H9 (cell line): Measurements from ENCODE around the gene COL19A1. TPM values are rescaled to one million over a fixed set of nuclear protein-coding genes. Genes with fewer than 3 reads are reported as not detected.

Experiments
- DNase-seq: peaks from one replicate; pipeline ENCODE4 v3.0.0-alpha.2; 2017
- H2AFZ ChIP-seq: one replicate; pipeline ENCODE4 v1.6.1; 2013; ENCODE audit warnings: mild to moderate bottlenecking, low read length, control low read depth, moderate library complexity
- H2AK5ac ChIP-seq: 2 replicates; pipeline ENCODE4 v1.6.1; 2013; ENCODE audit warnings: low read length, control low read depth, mixed read lengths; ENCODE audit not compliant: insufficient read length
- H2BK120ac ChIP-seq: one replicate; pipeline ENCODE4 v1.6.1; 2013; ENCODE audit warnings: low read depth, mild to moderate bottlenecking, low read length, control low read depth, inconsistent platforms; ENCODE audit not compliant: poor library complexity, severe bottlenecking
- H2BK12ac ChIP-seq: 2 replicates; pipeline ENCODE4 v1.6.1; 2013; ENCODE audit warnings: low read length, control low read depth, mixed read lengths, low read depth; ENCODE audit not compliant: insufficient read length
- H2BK15ac ChIP-seq: 2 replicates; pipeline ENCODE4 v1.6.1; 2013; ENCODE audit warnings: low read depth, low read length, control low read depth
- H2BK20ac ChIP-seq: one replicate; pipeline ENCODE4 v1.6.1; 2013; ENCODE audit warnings: low read depth, mild to moderate bottlenecking, low read length, control low read depth, inconsistent platforms; ENCODE audit not compliant: poor library complexity, severe bottlenecking
- H2BK5ac ChIP-seq: 2 replicates; pipeline ENCODE4 v1.6.1; 2013; ENCODE audit warnings: low read length, control low read depth, mixed read lengths; ENCODE audit not compliant: insufficient read length
- H3K14ac ChIP-seq: 2 replicates; pipeline ENCODE4 v1.6.1; 2013; ENCODE audit warnings: low read length, control low read depth; ENCODE audit not compliant: insufficient read depth
- H3K18ac ChIP-seq: 2 replicates; pipeline ENCODE4 v1.6.1; 2013; ENCODE audit warnings: low read depth, mild to moderate bottlenecking, mixed read lengths, low read length, control low read depth; ENCODE audit not compliant: insufficient read length
- H3K23ac ChIP-seq: 2 replicates; pipeline ENCODE4 v1.6.1; 2013; ENCODE audit warnings: low read length, control low read depth, mixed read lengths, low read depth; ENCODE audit not compliant: insufficient read length
- H3K23me2 ChIP-seq: 2 replicates; pipeline ENCODE4 v1.6.1; 2013; ENCODE audit warnings: low read depth, mild to moderate bottlenecking, mixed read lengths, low read length, control low read depth; ENCODE audit not compliant: insufficient read length, poor library complexity, severe bottlenecking
- H3K27ac ChIP-seq: 2 replicates; pipeline ENCODE4 v1.5.1; 2013; ENCODE audit warnings: low read length, control low read depth, mixed read lengths, low read depth; ENCODE audit not compliant: insufficient read length
- H3K27me3 ChIP-seq: 2 replicates; pipeline ENCODE4 v1.6.1; 2013; ENCODE audit warnings: low read length, control low read depth, inconsistent platforms; ENCODE audit not compliant: insufficient read depth
- H3K4ac ChIP-seq: 2 replicates; pipeline ENCODE4 v1.6.1; 2013; ENCODE audit warnings: low read depth, mild to moderate bottlenecking, control low read depth, inconsistent platforms, low read length, moderate library complexity
- H3K4me1 ChIP-seq: 2 replicates; pipeline ENCODE4 v1.6.1; 2013; ENCODE audit warnings: low read length, control low read depth, inconsistent platforms; ENCODE audit not compliant: insufficient read depth
- H3K4me2 ChIP-seq: 2 replicates; pipeline ENCODE4 v1.6.1; 2013; ENCODE audit warnings: low read length, control low read depth, mixed read lengths; ENCODE audit not compliant: insufficient read length, insufficient read depth
- H3K56ac ChIP-seq: 2 replicates; pipeline ENCODE4 v1.6.1; 2013; ENCODE audit warnings: low read depth, mild to moderate bottlenecking, mixed read lengths, low read length, control low read depth; ENCODE audit not compliant: insufficient read length
- H3K79me1 ChIP-seq: 2 replicates; pipeline ENCODE4 v1.6.1; 2013; ENCODE audit warnings: low read depth, mild to moderate bottlenecking, moderate library complexity, low read length, control low read depth, inconsistent platforms; ENCODE audit not compliant: insufficient read depth, poor library complexity, severe bottlenecking
- H3K79me2 ChIP-seq: 2 replicates; pipeline ENCODE4 v1.6.1; 2013; ENCODE audit warnings: low read length, control low read depth, inconsistent platforms; ENCODE audit not compliant: insufficient read depth
- H3K9ac ChIP-seq: 2 replicates; pipeline ENCODE4 v1.6.1; 2013; ENCODE audit warnings: low read length, control low read depth, mixed read lengths; ENCODE audit not compliant: insufficient read length; ENCODE audit errors: extremely low read depth
- H3K9me3 ChIP-seq: one replicate; pipeline ENCODE4 v1.6.1; 2013; ENCODE audit warnings: low read depth, low read length, inconsistent platforms; ENCODE audit not compliant: control insufficient read depth
- H3T11ph ChIP-seq: one replicate; pipeline ENCODE4 v1.6.1; 2013; ENCODE audit warnings: mild to moderate bottlenecking, low read length, control low read depth, inconsistent platforms
- H4K20me1 ChIP-seq: one replicate; pipeline ENCODE4 v1.6.1; 2013; ENCODE audit not compliant: control insufficient read depth, insufficient read length, insufficient read depth
- H4K5ac ChIP-seq: 2 replicates; pipeline ENCODE4 v1.6.1; 2013; ENCODE audit warnings: low read depth, mild to moderate bottlenecking, mixed read lengths, low read length, control low read depth; ENCODE audit not compliant: insufficient read length
- H4K8ac ChIP-seq: replicated peaks from 2 replicates; pipeline ENCODE4 v1.6.1; 2013; ENCODE audit warnings: low read length, control low read depth, mixed read lengths, low read depth; ENCODE audit not compliant: insufficient read length
- H4K91ac ChIP-seq: 2 replicates; pipeline ENCODE4 v1.6.1; 2013; ENCODE audit warnings: low read depth, mild to moderate bottlenecking, moderate library complexity, mixed read lengths, low read length, control low read depth; ENCODE audit not compliant: insufficient read length
- H3K27ac Mint-ChIP-seq, 3 experiments: 2 replicates in 2 of 3; 3 replicates in 1 of 3; pipeline ENCODE4 v1.8.0; 2020 to 2021; ENCODE audit warnings: mixed read lengths in 3 of 3, mild to moderate bottlenecking in 1 of 3, moderate library complexity in 1 of 3
- H3K27me3 Mint-ChIP-seq: 2 replicates; pipeline ENCODE4 v1.8.0; 2021; ENCODE audit warnings: low read depth, mild to moderate bottlenecking, moderate library complexity, mixed read lengths
- H3K36me3 Mint-ChIP-seq, 3 experiments: 2 replicates in 2 of 3; 3 replicates in 1 of 3; pipeline ENCODE4 v1.8.0; 2020 to 2021; ENCODE audit warnings: low read depth in 3 of 3, mixed read lengths in 3 of 3; ENCODE audit not compliant: insufficient read depth in 1 of 3
- H3K4me1 Mint-ChIP-seq, 2 experiments: 2 replicates each; pipeline ENCODE4 v1.8.0; 2020; ENCODE audit warnings: mixed read lengths in 2 of 2
- H3K4me3 Mint-ChIP-seq, 2 experiments: 2 replicates in 1 of 2; 3 replicates in 1 of 2; pipeline ENCODE4 v1.8.0; 2020 to 2021; ENCODE audit warnings: mild to moderate bottlenecking in 2 of 2, mixed read lengths in 2 of 2, moderate library complexity in 1 of 2
- H3K9me3 Mint-ChIP-seq, 2 experiments: 2 replicates in 1 of 2; 3 replicates in 1 of 2; pipeline ENCODE4 v1.8.0; 2020; ENCODE audit warnings: mild to moderate bottlenecking in 2 of 2, mixed read lengths in 2 of 2, moderate library complexity in 1 of 2
- CTCF ChIP-seq: fragments of 200-600 bp; sonication (generic); conservative IDR thresholded peaks from 3 replicates; pipeline ENCODE4 v1.8.0; 2021; ENCODE audit warnings: antibody characterized with exemption, mild to moderate bottlenecking
- total RNA-seq: library from RNA; stranded (reverse); gene quantifications from 2 replicates; pipeline ENCODE4 v1.2.1, GENCODE V29; 2021

COL19A1 gene
- total RNA-seq, 1 experiment from 2014 or later: not detected

- H3K79me2 ChIP-seq: no peaks in the 10 kb centered on the region
- H3K79me1 ChIP-seq: no peaks in the 10 kb centered on the region
- H2AFZ ChIP-seq: no peak overlapping the region
- H3K14ac ChIP-seq: no peak overlapping the region
- H2BK12ac ChIP-seq: no peak overlapping the region
- H3K9me3 Mint-ChIP-seq: no peaks in the 10 kb centered on the region
- no peak overlapping the region for H3T11ph ChIP-seq
- H2BK5ac ChIP-seq: no peak overlapping the region
- no peaks in the 10 kb centered on the region for H3K27me3 Mint-ChIP-seq
- no peaks in the 10 kb centered on the region for H3K36me3 Mint-ChIP-seq
- no peaks in the 10 kb centered on the region for H3K23me2 ChIP-seq
- H3K4me2 ChIP-seq: no peak overlapping the region
- H3K56ac ChIP-seq: no peak overlapping the region
- no peak overlapping the region for H3K4ac ChIP-seq
- H3K18ac ChIP-seq: no peak overlapping the region
- H2BK20ac ChIP-seq: no peak overlapping the region
- H4K5ac ChIP-seq: no peak overlapping the region
- no peak overlapping the region for H3K23ac ChIP-seq
- H3K9ac ChIP-seq: no peak overlapping the region
- no peaks in the 10 kb centered on the region for H3K9me3 ChIP-seq
- H4K8ac ChIP-seq: no peak overlapping the region
- H2BK120ac ChIP-seq: no peak overlapping the region
- no peak for TF ChIP-seq CTCF
- H3K4me1 Mint-ChIP-seq: peaks cover 3 to 4% of the 10 kb centered on the region in 2 experiments
- no peaks in the 10 kb centered on the region for H4K20me1 ChIP-seq
- H3K27ac ChIP-seq: no peak overlapping the region
- H3K27ac Mint-ChIP-seq: no peak overlapping the region
- H3K27me3 ChIP-seq: no peaks in the 10 kb centered on the region
- H4K91ac ChIP-seq: no peak overlapping the region
- no peak overlapping the region for H3K4me3 Mint-ChIP-seq
- H2BK15ac ChIP-seq: no peak overlapping the region
- DNase-seq: no peak
- H3K4me1 ChIP-seq: no peaks in the 10 kb centered on the region
- H2AK5ac ChIP-seq: no peak overlapping the region
Measured at GRCh38 chr6:70073637-70074036, 207.3 kb downstream of the COL19A1 start.
